ENCODE measurements around the gene YPEL3.

YPEL3 gene

GRCh38 chr16:30076276-30076791, 19.7 kb downstream of the YPEL3 start:
- POLR2A ChIA-PET: interaction anchor here (2.9 kb wide), 1 partner anchor 11 kb away, joined by 11 read pairs; the partner anchor contains the start of gene ALDOA
- DNase-seq (ENCODE audit: extremely low spot score): no peak
- TF ChIP-seq CTCF (IDR thresholded peaks at IDR 0.05; ENCODE audit: control extremely low read depth, extremely low read depth, low read depth, missing control alignments): no peak
- CTCF ChIA-PET: interaction anchor here (1.1 to 10.9 kb wide), 2 partner anchors 9 to 15 kb away, joined by 7 to 102 read pairs; partner anchors contain the start of gene TBX6

- peak; percentile 94 for DNase-seq (ENCODE audit: extremely low spot score)
- TF ChIP-seq CTCF (IDR thresholded peaks at IDR 0.05; ENCODE audit: control extremely low read depth, extremely low read depth, low read depth, missing control alignments): no peak
- ChIA-PET POLR2A (interaction anchor here (2.9 kb wide), 1 partner anchor 10 kb away, joined by 11 read pairs; the partner anchor contains the start of gene ALDOA), CTCF (interaction anchor here (1.1 to 10.9 kb wide), 2 partner anchors 8 to 16 kb away, joined by 7 to 102 read pairs; partner anchors contain the start of gene TBX6)
Observed at GRCh38 chr16:30075503-30076275, 20.3 kb downstream of the YPEL3 start, which contains the start of gene PPP4C. Gene PPP4C (plus strand): TSS chr16:30075994. CDS start chr16:30076378, 384 bp downstream.

GRCh38 chr16:30070490-30070889, 25.5 kb downstream of the YPEL3 start:
- CTCF ChIA-PET: interaction anchor here (1.0 to 3.5 kb wide), 2 partner anchors 21 to 23 kb away, joined by 3 to 21 read pairs; partner anchors contain the start of gene TBX6

GRCh38 chr16:30069611-30070462, 26.2 kb downstream of the YPEL3 start:
- CTCF ChIA-PET: interaction anchor here (1.0 to 3.5 kb wide), 3 partner anchors 10 to 24 kb away, joined by 3 to 21 read pairs (median 5); partner anchors contain the start of gene TBX6
- TF ChIP-seq CTCF (IDR thresholded peaks at IDR 0.05; ENCODE audit: control extremely low read depth, extremely low read depth, low read depth, missing control alignments): no peak
- POLR2A ChIA-PET: interaction anchor here (1.5 kb wide), 1 partner anchor 22 kb away, joined by 4 read pairs; the partner anchor contains the start of gene TBX6
- DNase-seq (ENCODE audit: extremely low spot score): no peak

More at GRCh38 chr16:30070490-30070889, 25.5 kb downstream of the YPEL3 start:
- POLR2A ChIA-PET: interaction anchor here (0.7 kb wide), 1 partner anchor 804 kb away, joined by 4 read pairs; no protein-coding TSS in a partner anchor
- TF ChIP-seq CTCF (IDR thresholded peaks at IDR 0.05; ENCODE audit: control extremely low read depth, extremely low read depth, low read depth, missing control alignments): no peak
- DNase-seq (ENCODE audit: extremely low spot score): no peak

- DNase-seq (ENCODE audit: extremely low spot score): no peak
Observed at GRCh38 chr16:30068750-30069610, 27.0 kb downstream of the YPEL3 start.

More at GRCh38 chr16:30068750-30069610, 27.0 kb downstream of the YPEL3 start:
- ChIA-PET POLR2A (interaction anchor here (0.5 to 1.5 kb wide), 3 partner anchors 9 to 23 kb away, joined by 3 to 4 read pairs (median 3); partner anchors contain the start of gene TBX6), CTCF (interaction anchor here (1.5 to 3.5 kb wide), 2 partner anchors 11 to 23 kb away, joined by 5 to 21 read pairs; partner anchors contain the start of gene TBX6)
- peak; percentile 18 for TF ChIP-seq CTCF (IDR thresholded peaks at IDR 0.05; ENCODE audit: control extremely low read depth, extremely low read depth, low read depth, missing control alignments)
